Fibroblast of skin of abdomen (primary cell): Measurements from ENCODE around the gene AGRN.

Source experiments
- DNase-seq: peaks from one replicate; pipeline ENCODE4 v3.0.0-alpha.2; 2013

The AGRN gene

DNA sequence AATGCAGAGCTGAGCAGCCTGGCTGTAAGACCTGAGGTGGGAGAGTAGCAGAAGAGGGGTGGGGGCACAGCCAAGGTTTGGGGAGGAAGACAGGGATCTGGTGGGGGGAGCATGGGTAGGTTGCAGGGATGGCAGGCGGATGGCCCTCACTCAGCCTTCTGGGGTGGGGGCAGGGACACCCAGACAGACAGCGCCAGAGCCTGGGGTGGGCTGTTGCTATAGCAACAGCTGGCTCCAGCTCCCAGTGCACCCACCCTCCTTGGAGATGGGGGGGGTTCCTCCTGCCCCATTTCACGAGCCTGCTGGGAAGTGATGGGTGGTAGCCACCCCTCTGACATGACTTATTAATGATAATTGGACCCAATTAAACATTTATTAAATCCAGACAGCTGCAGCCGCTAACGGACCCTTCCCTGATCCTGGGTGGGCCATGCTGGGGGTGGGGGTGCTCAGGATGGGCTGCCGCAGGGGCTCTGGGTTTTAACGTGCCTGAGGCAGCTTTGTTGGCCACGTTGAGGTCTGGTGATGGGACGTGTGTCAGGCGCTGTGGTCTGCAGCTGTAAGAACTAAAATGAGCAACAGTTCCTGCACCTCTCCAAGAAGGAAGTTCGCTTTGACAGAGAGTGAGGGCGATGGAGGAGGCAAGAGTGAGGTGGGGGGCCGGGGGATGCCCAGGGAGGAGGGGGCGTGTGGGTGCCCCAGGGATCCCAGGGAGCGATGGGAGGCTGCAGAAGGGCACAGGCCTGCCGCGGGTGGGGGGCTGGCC, 19.4 kb downstream of the AGRN start:
- DNase-seq, result no peak

DNA sequence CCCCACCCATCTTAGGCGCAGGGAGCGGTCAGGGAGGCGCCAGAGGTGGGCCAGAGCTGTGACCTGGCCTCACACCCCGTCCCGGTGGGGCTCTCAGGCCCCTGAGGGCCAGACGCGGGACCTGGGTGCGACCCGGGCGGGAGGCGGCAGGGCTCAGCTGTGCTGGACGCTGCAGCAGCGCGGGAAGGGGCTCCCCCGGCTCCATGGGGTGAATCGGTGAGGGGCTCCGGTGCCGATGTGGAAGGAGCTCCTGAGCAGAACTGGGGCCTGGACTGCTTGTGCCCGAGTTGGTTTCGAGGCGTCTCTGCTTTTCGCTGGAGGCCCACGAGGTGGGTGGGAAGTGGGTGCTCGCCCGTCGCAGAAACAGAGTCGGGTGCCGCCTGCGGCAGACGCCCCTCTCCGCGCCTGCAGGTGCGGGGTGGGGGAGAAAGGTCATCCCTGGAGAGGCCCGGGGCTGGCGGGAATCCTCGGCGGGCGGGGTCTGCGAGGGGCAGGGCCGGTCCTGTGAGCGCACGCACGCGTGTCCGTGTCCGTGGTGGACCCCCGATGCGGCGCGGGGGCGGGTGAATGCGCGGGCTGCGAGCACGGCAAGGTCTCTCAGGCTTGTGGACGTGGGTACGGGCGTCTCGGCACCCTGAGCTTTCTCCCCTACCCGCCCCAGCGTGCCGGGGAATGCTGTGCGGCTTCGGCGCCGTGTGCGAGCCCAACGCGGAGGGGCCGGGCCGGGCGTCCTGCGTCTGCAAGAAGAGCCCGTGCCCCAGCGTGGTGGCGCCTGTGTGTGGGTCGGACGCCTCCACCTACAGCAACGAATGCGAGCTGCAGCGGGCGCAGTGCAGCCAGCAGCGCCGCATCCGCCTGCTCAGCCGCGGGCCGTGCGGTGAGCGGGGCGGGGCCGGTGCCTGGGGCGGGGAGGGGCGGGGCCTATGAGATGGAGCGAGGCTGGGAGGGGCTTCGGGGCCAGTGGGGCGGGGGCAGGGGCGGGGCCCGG, 20.4 kb downstream of the AGRN start:
- peak; percentile 86 for DNase-seq

GRCh38 chr1:1041092-1041523, 21.2 kb downstream of the AGRN start:
- no peak for DNase-seq

GRCh38 chr1:1041873-1042272, 22.0 kb downstream of the AGRN start:
- DNase-seq, result no peak

GRCh38 chr1:1042835-1043234, 22.9 kb downstream of the AGRN start:
- DNase-seq, result no peak

GRCh38 chr1:1043411-1043810, 23.5 kb downstream of the AGRN start:
- no peak for DNase-seq

DNA sequence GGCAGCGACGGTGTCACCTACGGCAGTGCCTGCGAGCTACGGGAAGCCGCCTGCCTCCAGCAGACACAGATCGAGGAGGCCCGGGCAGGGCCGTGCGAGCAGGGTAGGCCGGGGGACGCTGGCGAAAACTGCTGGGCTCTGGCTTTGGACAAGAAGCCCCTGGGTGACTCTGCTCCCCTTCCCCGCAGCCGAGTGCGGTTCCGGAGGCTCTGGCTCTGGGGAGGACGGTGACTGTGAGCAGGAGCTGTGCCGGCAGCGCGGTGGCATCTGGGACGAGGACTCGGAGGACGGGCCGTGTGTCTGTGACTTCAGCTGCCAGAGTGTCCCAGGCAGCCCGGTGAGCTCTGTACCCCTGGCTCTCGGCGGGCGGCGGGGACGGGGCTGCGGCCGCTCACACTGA, 24.0 kb downstream of the AGRN start:
- no peak for DNase-seq

DNA sequence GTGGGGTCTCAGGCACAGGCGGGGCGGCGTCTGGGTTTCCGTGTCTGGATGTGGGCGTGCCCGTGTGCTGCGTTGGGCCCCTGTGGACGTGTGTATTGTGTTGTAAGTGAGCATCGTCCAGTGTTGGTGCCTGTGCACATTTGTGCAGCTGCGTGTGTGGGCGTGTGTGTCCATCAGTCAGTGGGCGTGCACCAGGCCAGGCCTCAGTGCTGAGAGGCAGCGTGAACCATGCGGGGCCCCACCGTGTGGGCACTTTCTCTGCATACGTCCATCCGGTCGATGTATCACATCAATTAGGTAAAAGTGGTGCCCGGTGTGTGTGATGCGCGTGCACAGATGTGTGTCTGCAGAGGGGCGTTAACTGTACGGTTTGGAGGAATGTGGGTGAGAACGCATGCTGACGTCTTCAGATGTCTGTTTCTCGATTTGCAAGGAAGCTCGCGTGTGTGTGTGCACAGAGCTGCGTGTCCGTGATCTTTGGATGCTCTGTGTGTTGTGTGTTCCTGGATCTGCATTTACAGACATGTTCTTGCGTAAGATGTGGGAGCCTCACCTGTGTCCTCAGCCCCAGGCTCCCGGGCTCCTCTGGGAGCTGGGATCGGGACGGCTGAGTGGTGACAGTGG, 24.6 kb downstream of the AGRN start:
- no peak for DNase-seq

DNA sequence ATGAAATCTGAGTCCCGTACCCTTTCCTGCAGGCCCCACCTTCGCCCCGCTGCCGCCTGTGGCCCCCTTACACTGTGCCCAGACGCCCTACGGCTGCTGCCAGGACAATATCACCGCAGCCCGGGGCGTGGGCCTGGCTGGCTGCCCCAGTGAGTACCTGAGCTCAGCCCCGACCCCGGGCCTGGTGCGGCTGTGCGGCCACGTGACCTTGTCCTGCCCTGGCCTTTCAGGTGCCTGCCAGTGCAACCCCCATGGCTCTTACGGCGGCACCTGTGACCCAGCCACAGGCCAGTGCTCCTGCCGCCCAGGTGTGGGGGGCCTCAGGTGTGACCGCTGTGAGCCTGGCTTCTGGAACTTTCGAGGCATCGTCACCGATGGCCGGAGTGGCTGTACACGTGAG, 25.2 kb downstream of the AGRN start:
- DNase-seq, result no peak

DNA sequence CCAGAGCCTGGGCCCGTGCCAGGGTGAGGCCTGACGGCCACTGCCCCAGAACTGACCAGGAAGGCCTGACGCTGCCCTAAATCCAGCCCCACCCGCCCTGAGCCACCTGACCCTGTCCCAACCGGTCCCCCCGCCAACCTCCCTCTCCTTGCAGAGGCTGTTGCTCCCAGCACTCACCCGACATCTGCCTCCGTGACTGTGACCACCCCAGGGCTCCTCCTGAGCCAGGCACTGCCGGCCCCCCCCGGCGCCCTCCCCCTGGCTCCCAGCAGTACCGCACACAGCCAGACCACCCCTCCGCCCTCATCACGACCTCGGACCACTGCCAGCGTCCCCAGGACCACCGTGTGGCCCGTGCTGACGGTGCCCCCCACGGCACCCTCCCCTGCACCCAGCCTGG, 26.3 kb downstream of the AGRN start:
- DNase-seq, result no peak

GRCh38 chr1:1046767-1047166, 26.8 kb downstream of the AGRN start:
- no peak for DNase-seq

GRCh38 chr1:1047407-1047806, 27.5 kb downstream of the AGRN start:
- DNase-seq, result no peak

DNA sequence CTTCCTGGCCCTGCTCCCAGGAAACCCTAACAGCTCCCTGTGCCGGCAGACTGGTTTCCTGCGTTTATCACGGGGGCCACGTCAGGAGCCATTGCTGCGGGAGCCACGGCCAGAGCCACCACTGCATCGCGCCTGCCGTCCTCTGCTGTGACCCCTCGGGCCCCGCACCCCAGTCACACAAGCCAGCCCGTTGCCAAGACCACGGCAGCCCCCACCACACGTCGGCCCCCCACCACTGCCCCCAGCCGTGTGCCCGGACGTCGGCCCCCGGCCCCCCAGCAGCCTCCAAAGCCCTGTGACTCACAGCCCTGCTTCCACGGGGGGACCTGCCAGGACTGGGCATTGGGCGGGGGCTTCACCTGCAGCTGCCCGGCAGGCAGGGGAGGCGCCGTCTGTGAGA, 28.0 kb downstream of the AGRN start:
- no peak for DNase-seq

GRCh38 chr1:1048765-1049164, 28.8 kb downstream of the AGRN start:
- no peak for DNase-seq

- no peak for DNase-seq
Measured at GRCh38 chr1:1049318-1050165, 29.6 kb downstream of the AGRN start.

DNA sequence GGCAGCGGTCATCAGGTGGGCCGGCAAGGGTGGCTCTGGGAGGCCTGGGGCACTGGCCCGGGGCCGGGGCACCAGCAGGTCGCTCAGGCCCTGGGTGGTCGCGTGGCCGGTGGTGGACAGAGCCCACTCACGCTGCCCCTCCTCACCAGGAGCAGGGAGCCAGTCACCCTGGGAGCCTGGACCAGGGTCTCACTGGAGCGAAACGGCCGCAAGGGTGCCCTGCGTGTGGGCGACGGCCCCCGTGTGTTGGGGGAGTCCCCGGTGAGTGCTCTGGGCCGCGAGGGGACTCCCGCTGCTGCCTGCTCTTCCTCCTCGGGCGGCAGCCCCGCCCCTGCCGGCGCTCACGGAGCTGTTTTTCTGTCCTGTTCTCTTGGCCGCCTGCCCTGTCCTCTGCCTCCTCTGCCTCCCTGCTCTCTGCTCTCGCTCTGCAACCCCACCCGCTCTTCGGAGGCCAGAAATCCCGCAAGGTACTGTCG, 30.7 kb downstream of the AGRN start:
- no peak for DNase-seq

DNA sequence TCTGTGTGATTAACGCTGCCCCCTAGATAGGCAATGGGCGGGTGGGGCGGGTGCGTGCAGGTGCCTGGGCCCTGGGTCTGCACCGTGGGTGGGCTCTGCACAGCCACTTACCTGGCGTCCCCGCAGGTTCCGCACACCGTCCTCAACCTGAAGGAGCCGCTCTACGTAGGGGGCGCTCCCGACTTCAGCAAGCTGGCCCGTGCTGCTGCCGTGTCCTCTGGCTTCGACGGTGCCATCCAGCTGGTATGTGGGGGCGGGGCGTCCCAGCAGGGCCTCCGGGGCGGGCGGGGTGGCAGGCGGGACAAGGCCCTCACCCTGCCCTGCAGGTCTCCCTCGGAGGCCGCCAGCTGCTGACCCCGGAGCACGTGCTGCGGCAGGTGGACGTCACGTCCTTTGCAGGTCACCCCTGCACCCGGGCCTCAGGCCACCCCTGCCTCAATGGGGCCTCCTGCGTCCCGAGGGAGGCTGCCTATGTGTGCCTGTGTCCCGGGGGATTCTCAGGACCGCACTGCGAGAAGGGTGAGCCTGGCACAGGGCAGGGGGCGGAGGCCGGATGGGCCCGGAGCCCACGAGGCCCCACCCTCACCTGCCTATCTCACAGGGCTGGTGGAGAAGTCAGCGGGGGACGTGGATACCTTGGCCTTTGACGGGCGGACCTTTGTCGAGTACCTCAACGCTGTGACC, 31.3 kb downstream of the AGRN start:
- DNase-seq, result no peak

DNA sequence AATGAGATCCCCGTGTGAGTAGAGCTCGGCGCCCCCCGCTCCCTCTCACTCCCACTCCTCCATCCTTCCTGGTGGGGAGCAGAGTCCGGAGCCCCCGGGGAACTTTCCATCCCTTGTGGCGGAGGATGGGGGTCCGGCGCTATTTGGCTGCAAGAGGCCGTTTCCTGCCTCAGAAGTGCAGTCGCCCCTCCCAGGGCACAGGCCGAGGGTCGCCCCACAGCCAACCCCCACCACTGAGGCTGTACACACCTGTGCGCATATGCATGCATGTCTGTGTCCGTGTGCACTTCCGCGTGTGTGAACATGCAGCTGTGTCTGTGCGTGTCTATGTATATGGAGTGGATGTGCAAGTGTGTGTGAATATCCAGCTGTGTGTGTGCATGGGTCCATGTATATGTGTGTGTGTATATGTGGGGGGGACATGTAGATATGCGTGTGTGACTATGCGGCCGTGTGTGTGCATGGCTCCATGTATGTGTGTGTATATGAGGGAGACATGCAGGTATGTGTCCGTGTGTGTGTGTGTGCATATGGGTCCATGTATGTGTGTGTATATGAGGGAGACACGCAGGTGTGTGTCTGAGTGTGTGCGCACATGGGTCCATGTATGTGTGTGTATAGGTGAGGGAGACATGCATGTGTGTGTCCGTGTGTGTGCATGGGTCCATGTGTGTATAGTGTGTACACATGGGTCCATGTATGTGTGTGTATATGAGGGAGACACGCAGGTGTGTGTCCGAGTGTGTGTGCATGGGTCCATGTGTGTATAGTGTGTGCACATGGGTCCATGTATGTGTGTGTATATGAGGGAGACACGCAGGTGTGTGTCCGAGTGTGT, 32.3 kb downstream of the AGRN start:
- no peak for DNase-seq

- DNase-seq, result no peak
Measured at GRCh38 chr1:1053022-1053421, 33.1 kb downstream of the AGRN start.

DNA sequence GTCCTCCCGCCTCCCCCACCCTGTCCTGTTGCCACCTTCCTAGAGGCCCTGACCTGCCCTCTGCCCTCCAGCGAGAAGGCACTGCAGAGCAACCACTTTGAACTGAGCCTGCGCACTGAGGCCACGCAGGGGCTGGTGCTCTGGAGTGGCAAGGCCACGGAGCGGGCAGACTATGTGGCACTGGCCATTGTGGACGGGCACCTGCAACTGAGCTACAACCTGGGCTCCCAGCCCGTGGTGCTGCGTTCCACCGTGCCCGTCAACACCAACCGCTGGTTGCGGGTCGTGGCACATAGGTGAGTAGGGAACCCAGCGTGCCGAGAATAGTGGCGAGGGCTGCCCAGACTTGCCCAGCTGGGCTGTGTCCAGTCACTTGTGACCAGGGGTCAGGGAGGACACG, 33.8 kb downstream of the AGRN start:
- DNase-seq, result no peak
